Liver (tissue), 2 donors: Measurements from ENCODE around the gene IGSF8.

Experiments used
- FOXA1 ChIP-seq: IDR thresholded peaks from 2 replicates; pipeline ENCODE4 v1.6.1; 2016; ENCODE audit warnings: antibody characterized with exemption
- TF ChIP-seq, protein P1 (sequence below): fragments of 150-350 bp; IDR thresholded peaks from 2 replicates; pipeline ENCODE4 v1.5.1; 2017; ENCODE audit warnings: improper control_type of control experiment, low read depth, low read length; ENCODE audit not compliant: missing input control
- donor health status: healthy.

DNA sequence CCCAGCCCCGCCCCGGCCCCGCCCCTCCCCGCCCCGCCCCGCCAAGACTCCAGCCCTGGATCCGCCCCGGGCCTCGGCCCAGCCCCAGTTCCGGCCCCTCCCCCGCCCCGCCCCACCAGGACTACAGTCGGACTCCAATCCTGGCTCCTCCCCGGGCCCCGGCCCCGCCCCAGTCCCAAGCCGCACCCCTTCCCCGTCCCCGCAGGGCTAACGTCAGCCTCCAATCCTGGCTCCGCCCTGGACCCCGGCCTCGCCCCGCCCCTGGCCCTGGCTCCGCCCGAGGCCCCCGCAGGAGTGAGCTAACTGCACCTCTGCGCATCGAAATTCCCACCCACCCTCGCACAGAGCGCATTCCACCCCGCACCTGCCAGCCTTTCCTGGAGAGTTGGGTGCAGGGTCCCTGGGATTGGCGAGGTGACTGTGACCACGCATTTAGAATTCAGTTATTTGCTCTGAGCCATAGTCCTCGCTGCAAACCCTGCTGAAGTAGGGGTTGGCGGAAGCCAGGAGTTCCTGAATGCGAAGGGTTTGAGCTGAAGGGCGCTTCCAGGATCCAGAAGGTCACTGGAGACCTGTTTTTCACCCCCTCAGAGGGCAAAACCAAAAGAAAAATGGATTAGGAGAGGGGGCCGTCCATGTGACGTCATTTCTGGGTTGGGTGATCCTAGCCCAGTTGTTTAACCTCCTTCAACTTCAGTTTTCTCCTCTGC is 588 bp upstream of the IGSF8 start:
- TF ChIP-seq, protein P1, sequence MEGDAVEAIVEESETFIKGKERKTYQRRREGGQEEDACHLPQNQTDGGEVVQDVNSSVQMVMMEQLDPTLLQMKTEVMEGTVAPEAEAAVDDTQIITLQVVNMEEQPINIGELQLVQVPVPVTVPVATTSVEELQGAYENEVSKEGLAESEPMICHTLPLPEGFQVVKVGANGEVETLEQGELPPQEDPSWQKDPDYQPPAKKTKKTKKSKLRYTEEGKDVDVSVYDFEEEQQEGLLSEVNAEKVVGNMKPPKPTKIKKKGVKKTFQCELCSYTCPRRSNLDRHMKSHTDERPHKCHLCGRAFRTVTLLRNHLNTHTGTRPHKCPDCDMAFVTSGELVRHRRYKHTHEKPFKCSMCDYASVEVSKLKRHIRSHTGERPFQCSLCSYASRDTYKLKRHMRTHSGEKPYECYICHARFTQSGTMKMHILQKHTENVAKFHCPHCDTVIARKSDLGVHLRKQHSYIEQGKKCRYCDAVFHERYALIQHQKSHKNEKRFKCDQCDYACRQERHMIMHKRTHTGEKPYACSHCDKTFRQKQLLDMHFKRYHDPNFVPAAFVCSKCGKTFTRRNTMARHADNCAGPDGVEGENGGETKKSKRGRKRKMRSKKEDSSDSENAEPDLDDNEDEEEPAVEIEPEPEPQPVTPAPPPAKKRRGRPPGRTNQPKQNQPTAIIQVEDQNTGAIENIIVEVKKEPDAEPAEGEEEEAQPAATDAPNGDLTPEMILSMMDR, result no peak
- no peak for TF ChIP-seq FOXA1
